Measurements from ENCODE around the gene MYZAP.

- TF ChIP-seq CTCF (IDR thresholded peaks at IDR 0.05) (no peak), ZFX (IDR thresholded peaks at IDR 0.05; ENCODE audit: borderline replicate concordance) (no peak)
These were observed 5.3 kb downstream of the MYZAP start for GRCh38 chr15:57596978-57597377.

Measured in 22Rv1 (cell line).